Measurements from ENCODE around the gene SPRED2. TPM values are rescaled to one million over a fixed set of nuclear protein-coding genes. Genes with fewer than 3 reads are reported as not detected.

Gene SPRED2
- total RNA-seq, 1 donor from 2014 or later = 18.4 TPM

DNA sequence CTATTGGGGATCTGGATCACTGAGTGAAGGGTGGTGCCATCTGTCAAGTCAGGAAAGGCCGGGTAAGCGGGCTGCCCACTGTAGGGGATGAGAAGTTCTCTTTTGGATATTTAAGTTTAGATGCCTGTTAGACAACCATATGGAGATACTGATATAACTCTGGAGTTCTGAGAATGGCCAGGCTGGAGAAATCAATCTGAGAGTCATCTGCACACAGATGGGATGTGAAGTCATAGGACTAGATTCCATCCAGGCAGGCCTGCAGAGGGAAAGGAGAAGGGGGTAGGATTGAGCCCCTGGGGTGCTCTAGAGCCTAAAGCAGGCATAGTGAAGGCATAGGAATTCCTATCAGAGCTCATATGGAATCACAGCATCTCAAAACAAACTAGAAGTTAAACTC, 30.1 kb downstream of the SPRED2 start:
- H3K27ac ChIP-seq = no peak overlapping the region
- H3K4me3 ChIP-seq = no peak overlapping the region
- intact Hi-C loops (cut with DNase I) = no loop called here
- H3K9me3 ChIP-seq = no peaks in the 10 kb centered on the region
- H3K36me3 ChIP-seq = no peaks in the 10 kb centered on the region
- H3K4me1 ChIP-seq = peaks cover 42% of the 10 kb centered on the region
- no peaks in the 10 kb centered on the region for H3K27me3 ChIP-seq
- TF ChIP-seq POLR2A (IDR thresholded peaks at IDR 0.05) (no peak), POLR2AphosphoS5 (IDR thresholded peaks at IDR 0.05; ENCODE audit: insufficient read depth in 1 of 2, low read depth in 1 of 2) (no peak), CTCF (IDR thresholded peaks at IDR 0.05) (no peak)
- no peak for DNase-seq (ENCODE audit: extremely low spot score in 2 of 2)

GRCh38 chr2:65397122-65397521, 35.3 kb downstream of the SPRED2 start:
- no peak for DNase-seq (ENCODE audit: extremely low spot score in 2 of 2)
- Histone ChIP-seq H3K9me3 (no peaks in the 10 kb centered on the region), H3K4me3 (no peak overlapping the region), H3K4me1 (peaks cover 42% of the 10 kb centered on the region), H3K27ac (peak overlapping the region; percentile 20), H3K27me3 (no peaks in the 10 kb centered on the region), H3K36me3 (no peaks in the 10 kb centered on the region)
- no peak for TF ChIP-seq POLR2AphosphoS5 (IDR thresholded peaks at IDR 0.05; ENCODE audit: insufficient read depth in 1 of 2, low read depth in 1 of 2)
- no peak for TF ChIP-seq CTCF (IDR thresholded peaks at IDR 0.05)
- TF ChIP-seq POLR2A (IDR thresholded peaks at IDR 0.05) = no peak
- intact Hi-C loops (cut with DNase I) = no loop called here

DNA sequence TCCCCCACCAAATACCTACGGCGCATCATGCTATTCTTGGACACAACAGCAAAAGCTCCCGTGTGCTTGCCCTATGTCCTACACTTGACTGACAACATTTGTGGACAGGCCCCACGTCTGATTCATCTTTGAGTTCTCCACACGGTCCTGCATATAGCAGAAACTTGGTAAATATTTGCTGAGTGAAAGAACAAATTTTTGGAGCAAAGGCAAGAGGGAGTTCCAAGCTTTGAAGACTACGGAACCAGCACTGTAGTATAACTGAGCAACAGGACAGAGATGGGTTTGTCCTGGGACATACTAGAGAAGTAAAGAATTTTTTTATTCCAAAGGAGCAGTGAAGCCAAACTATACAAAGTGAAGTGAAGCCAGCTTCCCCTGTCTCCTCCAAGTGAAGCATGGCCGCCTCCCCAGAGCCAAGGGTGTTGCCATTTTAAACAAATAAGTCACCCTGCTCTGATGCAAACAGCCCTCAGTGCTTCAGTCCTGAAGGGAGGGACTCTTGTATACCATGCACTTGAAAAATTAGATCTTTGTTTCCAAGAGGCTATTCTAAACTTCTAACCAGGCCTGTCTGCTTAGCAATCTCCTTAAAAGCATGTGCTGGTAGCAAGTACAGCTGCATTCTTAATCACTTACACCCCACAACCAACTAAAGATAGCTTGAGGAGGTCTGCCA, 35.9 kb downstream of the SPRED2 start:
- H3K4me3 ChIP-seq = no peak overlapping the region
- H3K9me3 ChIP-seq = no peaks in the 10 kb centered on the region
- peaks cover 40% of the 10 kb centered on the region for H3K4me1 ChIP-seq
- no peaks in the 10 kb centered on the region for H3K27me3 ChIP-seq
- H3K27ac ChIP-seq = peak overlapping the region; percentile 20
- H3K36me3 ChIP-seq = no peaks in the 10 kb centered on the region
- DNase-seq (ENCODE audit: extremely low spot score in 2 of 2) = peak in 1 of 2 donors; percentile 62
- TF ChIP-seq POLR2AphosphoS5 (IDR thresholded peaks at IDR 0.05; ENCODE audit: insufficient read depth in 1 of 2, low read depth in 1 of 2) (no peak), CTCF (IDR thresholded peaks at IDR 0.05) (no peak), POLR2A (IDR thresholded peaks at IDR 0.05) (no peak)
- intact Hi-C loops (cut with DNase I) = no loop called here

DNA sequence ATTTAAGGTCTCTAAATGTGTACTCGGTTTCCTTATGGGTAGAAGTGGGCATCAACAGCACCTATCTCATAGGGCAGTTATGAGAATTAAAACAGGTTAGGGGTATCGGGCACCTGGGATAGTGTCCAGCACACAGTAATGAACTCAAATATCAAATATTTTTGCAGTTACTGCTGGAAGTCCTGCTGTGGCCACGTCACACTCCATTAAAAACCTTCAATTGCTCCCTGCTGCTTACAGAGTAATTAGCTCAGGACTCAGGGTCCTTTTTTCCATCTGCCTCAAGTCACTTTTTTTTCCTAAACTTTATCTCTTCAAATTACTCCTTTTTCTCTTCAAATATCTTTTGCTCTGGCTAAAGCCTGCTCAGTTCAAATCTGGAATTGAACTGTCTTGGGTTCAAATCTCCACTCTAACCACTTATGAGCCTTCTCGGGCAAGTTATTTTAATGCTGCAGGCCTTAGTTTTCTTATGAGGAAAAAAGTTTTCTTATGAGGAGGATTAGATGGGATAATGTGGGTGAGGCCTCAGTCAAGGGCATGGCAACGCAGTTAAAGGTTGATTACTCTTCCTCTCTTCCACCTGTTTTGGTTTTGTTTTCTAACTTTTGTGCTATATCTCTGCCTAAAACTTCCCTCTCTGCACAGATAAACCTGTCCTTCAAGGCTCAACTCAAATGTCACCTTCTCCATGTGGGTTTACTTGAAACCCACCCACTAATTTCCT, 36.6 kb downstream of the SPRED2 start:
- Histone ChIP-seq H3K9me3 (no peaks in the 10 kb centered on the region), H3K4me3 (no peak overlapping the region), H3K36me3 (no peaks in the 10 kb centered on the region), H3K27ac (peak overlapping the region; percentile 20), H3K4me1 (peaks cover 42% of the 10 kb centered on the region), H3K27me3 (no peaks in the 10 kb centered on the region)
- no peak for DNase-seq (ENCODE audit: extremely low spot score in 2 of 2)
- intact Hi-C loops (cut with DNase I) = no loop called here
- TF ChIP-seq POLR2A (IDR thresholded peaks at IDR 0.05) = no peak

- H3K4me3 ChIP-seq = no peak overlapping the region
- peaks cover 59% of the 10 kb centered on the region for H3K4me1 ChIP-seq
- no peak overlapping the region for H3K27ac ChIP-seq
- H3K9me3 ChIP-seq = no peaks in the 10 kb centered on the region
- TF ChIP-seq POLR2A (IDR thresholded peaks at IDR 0.05) (no peak), CTCF (IDR thresholded peaks at IDR 0.05) (no peak)
- no peaks in the 10 kb centered on the region for H3K36me3 ChIP-seq
- intact Hi-C loops (cut with DNase I) = no loop called here
- DNase-seq (ENCODE audit: extremely low spot score in 2 of 2) = no peak
- no peaks in the 10 kb centered on the region for H3K27me3 ChIP-seq
Measured at GRCh38 chr2:65393743-65394422, 38.5 kb downstream of the SPRED2 start.

All from vagina (tissue), 2 donors.